MM.1S (cell line): ENCODE results near the gene MPND.

ENCODE experiments used
- DNase-seq: peaks from one replicate; pipeline ENCODE4 v3.0.0-alpha.2; 2015
- H2AFZ ChIP-seq: fragments of 300-600 bp; sonication (generic); 2 replicates; pipeline ENCODE4 v1.6.0; 2016; ENCODE audit warnings: antibody characterized with exemption, low read length
- H3F3A ChIP-seq: fragments of 300-600 bp; sonication (generic); 2 replicates; pipeline ENCODE4 v1.6.1; 2016; ENCODE audit warnings: mild to moderate bottlenecking, antibody characterized with exemption, low read length, moderate library complexity, mixed read lengths; ENCODE audit not compliant: insufficient read depth
- H3K27ac ChIP-seq: fragments of 300-600 bp; sonication (generic); 2 replicates; pipeline ENCODE4 v1.5.1; 2016; ENCODE audit warnings: mild to moderate bottlenecking, low read length
- H3K27me3 ChIP-seq: fragments of 300-600 bp; sonication (generic); replicated peaks from 2 replicates; pipeline ENCODE4 v1.6.0; 2016; ENCODE audit warnings: low read length; ENCODE audit not compliant: insufficient read depth
- H3K36me3 ChIP-seq: fragments of 300-600 bp; sonication (generic); replicated peaks from 2 replicates; pipeline ENCODE4 v1.6.1; 2016; ENCODE audit warnings: mild to moderate bottlenecking, low read length, mixed read lengths; ENCODE audit not compliant: insufficient read depth
- H3K4me1 ChIP-seq: fragments of 300-600 bp; sonication (generic); 2 replicates; pipeline ENCODE4 v1.6.1; 2016; ENCODE audit warnings: low read length, mixed read lengths
- H3K4me2 ChIP-seq: fragments of 300-600 bp; sonication (generic); 2 replicates; pipeline ENCODE4 v1.6.0; 2016; ENCODE audit warnings: low read depth, low read length
- H3K4me3 ChIP-seq: fragments of 300-600 bp; sonication (generic); 2 replicates; pipeline ENCODE4 v1.5.1; 2016; ENCODE audit warnings: low read length, mixed read lengths
- H3K79me2 ChIP-seq: fragments of 300-600 bp; sonication (generic); 2 replicates; pipeline ENCODE4 v1.6.1; 2016; ENCODE audit warnings: mixed run types, low read length, mixed read lengths
- H3K9ac ChIP-seq: fragments of 300-600 bp; sonication (generic); 2 replicates; pipeline ENCODE4 v1.6.1; 2016; ENCODE audit warnings: low read length, mixed read lengths
- H3K9me2 ChIP-seq: fragments of 300-600 bp; sonication (generic); replicated peaks from 2 replicates; pipeline ENCODE4 v1.6.1; 2016; ENCODE audit warnings: mild to moderate bottlenecking, low read length, mixed read lengths; ENCODE audit not compliant: insufficient read depth
- H3K9me3 ChIP-seq: fragments of 300-600 bp; sonication (generic); replicated peaks from 2 replicates; pipeline ENCODE4 v1.6.1; 2016; ENCODE audit warnings: mild to moderate bottlenecking, low read length, mixed read lengths; ENCODE audit not compliant: insufficient read depth
- H4K20me1 ChIP-seq: fragments of 300-600 bp; sonication (generic); 2 replicates; pipeline ENCODE4 v1.6.1; 2016; ENCODE audit warnings: mild to moderate bottlenecking, low read length, moderate library complexity, mixed read lengths; ENCODE audit not compliant: insufficient read depth
- CTCF ChIP-seq: fragments of 300-600 bp; sonication (generic); IDR thresholded peaks from 2 replicates; pipeline ENCODE4 v1.5.1; 2016; ENCODE audit warnings: antibody characterized with exemption, low read length, mixed read lengths
- EZH2 ChIP-seq: fragments of 300-600 bp; sonication (generic); optimal IDR thresholded peaks from 2 replicates; pipeline ENCODE3; 2017; ENCODE audit warnings: low read depth, mild to moderate bottlenecking, antibody characterized with exemption, low read length, mixed read lengths
- EZH2phosphoT487 ChIP-seq: fragments of 300-600 bp; sonication (generic); IDR thresholded peaks from 2 replicates; pipeline ENCODE4 v1.6.1; 2018; ENCODE audit warnings: antibody characterized with exemption, low read length

The MPND gene

GRCh38 chr19:4393947-4394590 is 50.7 kb downstream of the MPND start:
- Histone ChIP-seq H3F3A (no peaks in the 10 kb centered on the region), H3K79me2 (peaks cover 99% of the 10 kb centered on the region), H3K4me3 (no peak overlapping the region), H4K20me1 (peaks cover 29% of the 10 kb centered on the region), H3K9me3 (no peaks in the 10 kb centered on the region), H3K4me2 (peak overlapping the region; percentile 40), H3K4me1 (peaks cover 12% of the 10 kb centered on the region), H3K9me2 (no peaks in the 10 kb centered on the region), H2AFZ (no peak overlapping the region), H3K36me3 (no peaks in the 10 kb centered on the region), H3K27me3 (no peaks in the 10 kb centered on the region), H3K27ac (no peak overlapping the region), H3K9ac (no peak overlapping the region)
- DNase-seq: no peak
- TF ChIP-seq CTCF (no peak), EZH2 (no peak)

GRCh38 chr19:4396949-4397783 is 53.8 kb downstream of the MPND start:
- H3K4me1 ChIP-seq: peaks cover 17% of the 10 kb centered on the region
- peaks cover 10% of the 10 kb centered on the region; the same call in 1 of the 2 replicates for H3F3A ChIP-seq
- H3K4me3 ChIP-seq: no peak overlapping the region
- no peak overlapping the region for H3K9ac ChIP-seq
- H3K79me2 ChIP-seq: peaks cover 83% of the 10 kb centered on the region
- TF ChIP-seq CTCF: no peak
- H3K36me3 ChIP-seq: no peaks in the 10 kb centered on the region
- H2AFZ ChIP-seq: no peak overlapping the region
- H3K27ac ChIP-seq: no peak overlapping the region
- H3K9me2 ChIP-seq: no peaks in the 10 kb centered on the region
- H4K20me1 ChIP-seq: peaks cover 13% of the 10 kb centered on the region
- no peaks in the 10 kb centered on the region for H3K9me3 ChIP-seq
- no peak overlapping the region for H3K4me2 ChIP-seq
- DNase-seq: no peak
- no peaks in the 10 kb centered on the region for H3K27me3 ChIP-seq

GRCh38 chr19:4399812-4400134 is 56.4 kb downstream of the MPND start:
- no peak for DNase-seq
- peaks cover 18% of the 10 kb centered on the region for H3K4me1 ChIP-seq
- H3K79me2 ChIP-seq: peaks cover 79% of the 10 kb centered on the region
- peak overlapping the region; percentile 43; the same call in 1 of the 2 replicates for H3K27ac ChIP-seq
- H3K9ac ChIP-seq: peak overlapping the region; percentile 93
- no peaks in the 10 kb centered on the region for H3K27me3 ChIP-seq
- H4K20me1 ChIP-seq: 0 out of 2 replicates have a peak, but pooled peaks cover 15% of the 10 kb centered on the region
- peak overlapping the region; percentile 79 for H3K4me3 ChIP-seq
- peaks cover 10% of the 10 kb centered on the region; the same call in 1 of the 2 replicates for H3F3A ChIP-seq
- no peaks in the 10 kb centered on the region for H3K36me3 ChIP-seq
- H3K4me2 ChIP-seq: peak overlapping the region; percentile 82
- H2AFZ ChIP-seq: peak overlapping the region; percentile 71
- no peak for TF ChIP-seq CTCF
- TF ChIP-seq EZH2: no peak
- no peak for TF ChIP-seq EZH2phosphoT487
- H3K9me3 ChIP-seq: no peaks in the 10 kb centered on the region
- no peaks in the 10 kb centered on the region for H3K9me2 ChIP-seq
